T1000 (cell line): ENCODE measurements around the gene BBC3.

ENCODE experiments used
- DNase-seq: peaks from one replicate; lab custom pipeline; 2025; ENCODE audit warnings: mixed read lengths; lab: John Stamatoyannopoulos, UW

Gene BBC3

GRCh38 chr19:47231215-47232054 lies 436 bp upstream of the BBC3 start:
- DNase-seq, result peak; percentile 77

- peak; percentile 43 for DNase-seq
These were observed 712 bp downstream of the BBC3 start for GRCh38 chr19:47230054-47230920.

GRCh38 chr19:47229676-47230053 lies 1.3 kb downstream of the BBC3 start:
- no peak for DNase-seq

- DNase-seq, result no peak
These were observed 1.9 kb downstream of the BBC3 start for GRCh38 chr19:47228937-47229675.

GRCh38 chr19:47228168-47228936 lies 2.6 kb downstream of the BBC3 start:
- DNase-seq, result peak; percentile 30

- DNase-seq, result peak; percentile 83
These were observed 3.4 kb downstream of the BBC3 start for GRCh38 chr19:47227352-47228167.

- DNase-seq, result peak; percentile 34
These were observed 4.3 kb downstream of the BBC3 start for GRCh38 chr19:47226426-47227351.

GRCh38 chr19:47225746-47226425 lies 5.1 kb downstream of the BBC3 start:
- DNase-seq, result peak; percentile 83

GRCh38 chr19:47221890-47222289 lies 9.1 kb downstream of the BBC3 start:
- DNase-seq, result no peak

- DNase-seq, result no peak
These were observed 9.7 kb downstream of the BBC3 start for GRCh38 chr19:47221080-47221841.

- no peak for DNase-seq
These were observed 15.4 kb downstream of the BBC3 start for GRCh38 chr19:47215581-47215980.

- DNase-seq, result peak; percentile 32
These were observed 20.2 kb downstream of the BBC3 start for GRCh38 chr19:47210689-47211316.

- DNase-seq, result no peak
These were observed 20.9 kb downstream of the BBC3 start for GRCh38 chr19:47210180-47210490.

- DNase-seq, result no peak
These were observed 21.4 kb downstream of the BBC3 start for GRCh38 chr19:47209319-47210179.

- DNase-seq, result no peak
These were observed 27.7 kb downstream of the BBC3 start for GRCh38 chr19:47203254-47203653.

GRCh38 chr19:47200530-47200929 lies 30.5 kb downstream of the BBC3 start:
- DNase-seq, result no peak

GRCh38 chr19:47197141-47197540 lies 33.9 kb downstream of the BBC3 start:
- no peak for DNase-seq
